ENCODE measurements around the gene SERPINF2.
"Not testable (repeated sequence)": the region's sequence is repeated elsewhere in the genome, so short reads cannot be mapped to it uniquely, and the experiment has no call there.

SERPINF2 gene

GRCh38 chr17:1735418-1735817 lies 7.3 kb upstream of the SERPINF2 start:
- DNase-seq (ENCODE audit: low read depth) = no peak

DNA sequence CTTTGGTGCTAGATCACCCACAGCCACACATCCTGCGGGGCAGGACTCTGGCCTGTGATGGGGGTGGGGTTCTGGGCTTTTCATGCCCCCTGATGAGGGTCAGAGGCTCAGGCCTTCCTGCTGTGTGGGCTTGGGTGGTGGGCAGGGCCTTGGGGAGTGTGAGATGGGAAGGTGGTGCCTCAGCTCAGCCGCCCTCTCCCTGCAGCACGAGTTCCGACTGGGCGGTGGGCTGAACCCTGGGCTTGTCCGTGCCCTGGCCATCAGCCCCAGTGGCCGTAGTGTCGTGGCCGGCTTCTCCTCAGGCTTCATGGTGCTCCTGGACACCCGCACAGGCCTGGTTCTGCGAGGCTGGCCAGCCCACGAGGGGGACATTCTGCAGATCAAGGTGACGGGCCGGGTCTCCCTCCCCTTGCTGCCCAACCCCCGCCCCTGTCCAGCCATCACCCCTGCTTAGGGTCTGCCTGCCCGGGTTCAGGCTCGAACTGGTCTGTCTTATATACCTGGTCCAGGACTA lies 6.8 kb upstream of the SERPINF2 start:
- no peak for DNase-seq (ENCODE audit: low read depth)

DNA sequence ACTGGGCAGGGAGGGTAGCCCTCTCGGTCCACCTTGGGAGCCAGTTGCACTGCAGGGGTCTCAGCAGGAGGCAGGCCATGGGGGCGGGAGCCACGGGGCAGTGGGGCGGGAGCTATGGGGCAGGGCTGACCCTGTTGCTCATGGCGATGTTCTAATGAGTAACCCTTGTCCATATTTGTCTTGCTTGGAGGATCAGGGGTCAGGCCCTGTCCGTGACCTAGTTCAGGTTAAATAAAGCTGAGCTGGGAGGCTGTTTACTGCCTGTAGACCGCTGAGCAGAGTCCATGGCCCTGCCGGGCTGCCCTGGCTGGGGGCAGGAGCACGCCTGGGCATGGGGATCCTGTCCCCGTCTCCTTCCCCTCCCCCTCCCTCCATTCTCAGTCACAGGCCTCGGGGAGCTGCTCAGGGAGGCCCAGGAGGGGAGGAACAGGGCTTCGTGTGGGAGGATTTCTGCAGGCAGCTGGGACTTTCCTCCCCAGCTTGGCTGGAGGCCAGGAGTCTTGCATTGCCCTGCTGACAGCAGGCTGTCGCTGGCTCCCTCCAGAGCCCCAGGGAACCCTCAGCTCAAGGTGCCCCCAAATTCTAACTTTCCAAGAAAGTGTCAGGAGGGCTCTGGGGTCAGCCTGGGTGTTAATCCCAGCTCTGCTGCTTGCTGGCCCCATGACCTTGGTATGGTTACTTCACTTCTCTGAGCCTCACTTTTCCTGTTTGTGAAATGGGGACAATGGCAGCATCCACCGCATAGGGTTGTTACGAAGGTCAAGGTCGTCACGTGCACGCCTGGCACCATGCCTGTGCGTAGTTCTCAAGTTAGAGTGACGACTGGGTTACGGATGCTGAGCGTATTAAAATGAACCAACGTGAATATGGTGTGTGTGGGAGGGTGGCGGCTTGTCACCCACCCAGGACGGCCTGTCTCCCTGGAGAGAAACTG lies 6.1 kb upstream of the SERPINF2 start:
- DNase-seq (ENCODE audit: low read depth) = no peak

DNA sequence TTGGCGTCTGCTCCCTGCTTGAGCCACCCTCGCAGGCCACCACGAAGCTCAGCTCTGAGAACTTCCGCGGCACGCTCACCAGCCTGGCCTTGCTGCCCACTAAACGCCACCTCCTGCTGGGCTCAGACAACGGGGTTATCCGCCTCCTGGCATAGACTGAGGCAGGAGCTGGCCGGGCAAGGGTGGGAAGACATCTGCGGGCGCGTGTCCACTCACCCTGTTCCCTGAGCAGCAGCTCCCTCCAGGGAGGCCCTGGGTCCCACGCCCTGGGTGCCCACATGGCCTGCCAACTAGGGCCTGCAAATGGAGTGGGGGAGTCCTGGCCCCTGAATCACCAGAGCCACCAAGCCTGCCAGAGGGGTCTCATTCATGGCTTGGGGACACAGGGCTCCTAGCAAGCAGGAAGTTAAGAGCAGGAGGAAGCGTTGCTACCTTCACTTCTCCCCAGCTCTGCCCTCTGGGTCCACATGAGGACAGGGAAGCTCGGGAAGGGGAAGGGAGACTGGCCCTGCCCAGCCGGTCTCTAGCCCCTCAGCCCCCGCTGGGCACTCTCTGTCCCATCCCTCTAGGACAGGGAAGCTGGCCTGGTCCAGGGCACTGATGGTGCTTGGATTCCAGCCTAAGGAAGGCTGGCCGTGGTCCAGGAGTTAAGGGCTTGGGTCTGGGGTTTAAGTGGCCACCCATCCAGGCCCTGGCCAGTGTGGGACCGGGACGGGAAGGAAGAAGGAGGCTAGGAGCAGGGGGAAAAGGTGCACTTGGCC lies 5.0 kb upstream of the SERPINF2 start:
- DNase-seq (ENCODE audit: low read depth) = no peak

- not testable (repeated sequence) for DNase-seq (ENCODE audit: low read depth)
Observed at GRCh38 chr17:1741899-1742298, 772 bp upstream of the SERPINF2 start.

- DNase-seq (ENCODE audit: low read depth) = no peak
Observed at GRCh38 chr17:1743088-1743439, 393 bp downstream of the SERPINF2 start.

GRCh38 chr17:1744551-1745512 lies 2.2 kb downstream of the SERPINF2 start:
- DNase-seq (ENCODE audit: low read depth) = no peak

DNA sequence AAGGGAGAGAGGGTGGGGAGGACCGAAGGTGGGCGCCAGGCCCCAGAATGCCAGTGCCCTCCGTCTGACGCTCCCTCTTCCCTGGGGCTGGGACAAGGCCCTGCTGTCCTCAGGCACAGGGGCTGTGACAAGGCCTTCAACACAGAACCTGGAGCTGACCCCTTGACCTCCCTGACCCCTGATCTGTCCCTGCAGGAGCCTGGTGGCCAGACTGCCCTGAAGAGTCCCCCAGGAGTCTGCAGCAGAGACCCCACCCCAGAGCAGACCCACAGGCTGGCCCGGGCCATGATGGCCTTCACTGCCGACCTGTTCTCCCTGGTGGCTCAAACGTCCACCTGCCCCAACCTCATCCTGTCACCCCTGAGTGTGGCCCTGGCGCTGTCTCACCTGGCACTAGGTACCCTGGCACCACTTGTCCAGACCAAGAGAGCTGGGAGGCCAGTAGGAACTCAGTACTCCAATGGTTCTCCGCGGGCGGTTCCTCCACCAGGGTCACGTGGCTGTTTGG lies 2.9 kb downstream of the SERPINF2 start:
- DNase-seq (ENCODE audit: low read depth) = no peak

DNA sequence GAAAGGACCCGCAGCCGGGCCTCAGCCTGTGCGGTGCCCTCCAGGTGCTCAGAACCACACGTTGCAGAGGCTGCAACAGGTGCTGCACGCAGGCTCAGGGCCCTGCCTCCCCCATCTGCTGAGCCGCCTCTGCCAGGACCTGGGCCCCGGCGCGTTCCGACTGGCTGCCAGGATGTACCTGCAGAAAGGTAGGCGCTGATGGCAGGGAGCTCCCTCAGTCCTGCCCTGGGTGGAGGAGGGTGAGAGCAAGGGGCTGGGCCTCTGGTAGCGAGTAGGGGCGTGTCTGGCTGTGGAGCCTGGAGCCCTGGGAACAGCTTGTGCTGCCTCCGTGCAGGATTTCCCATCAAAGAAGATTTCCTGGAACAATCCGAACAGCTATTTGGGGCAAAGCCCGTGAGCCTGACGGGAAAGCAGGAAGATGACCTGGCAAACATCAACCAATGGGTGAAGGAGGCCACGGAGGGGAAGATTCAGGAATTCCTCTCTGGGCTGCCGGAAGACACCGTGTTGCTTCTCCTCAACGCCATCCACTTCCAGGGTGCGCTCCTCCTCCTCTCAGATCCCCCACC lies 4.4 kb downstream of the SERPINF2 start:
- no peak for DNase-seq (ENCODE audit: low read depth)

DNA sequence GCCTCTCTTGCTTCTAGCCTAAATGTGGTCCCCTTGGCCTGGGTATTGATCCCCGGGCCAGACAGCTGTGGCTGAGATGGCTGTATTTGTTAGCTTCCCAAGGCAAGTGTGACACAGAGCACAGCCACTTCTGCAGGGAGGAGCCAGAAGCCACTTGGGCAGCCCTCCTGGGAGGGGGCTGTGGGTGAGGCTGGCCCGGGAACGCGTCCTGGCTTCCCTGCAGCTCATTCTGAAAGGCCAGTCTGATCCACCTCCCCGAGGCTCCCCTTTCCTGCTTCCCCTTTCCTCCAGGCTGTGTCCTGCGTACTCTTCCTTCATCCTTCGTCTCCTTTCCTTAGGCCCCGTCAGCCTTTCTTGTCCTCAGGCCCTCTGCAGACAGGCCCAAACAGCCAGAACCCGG lies 8.0 kb downstream of the SERPINF2 start:
- no peak for DNase-seq (ENCODE audit: low read depth)

GRCh38 chr17:1752425-1753262 lies 10.0 kb downstream of the SERPINF2 start:
- DNase-seq (ENCODE audit: low read depth) = no peak

- no peak for DNase-seq (ENCODE audit: low read depth)
Observed at GRCh38 chr17:1753767-1754429, 11.2 kb downstream of the SERPINF2 start.

DNA sequence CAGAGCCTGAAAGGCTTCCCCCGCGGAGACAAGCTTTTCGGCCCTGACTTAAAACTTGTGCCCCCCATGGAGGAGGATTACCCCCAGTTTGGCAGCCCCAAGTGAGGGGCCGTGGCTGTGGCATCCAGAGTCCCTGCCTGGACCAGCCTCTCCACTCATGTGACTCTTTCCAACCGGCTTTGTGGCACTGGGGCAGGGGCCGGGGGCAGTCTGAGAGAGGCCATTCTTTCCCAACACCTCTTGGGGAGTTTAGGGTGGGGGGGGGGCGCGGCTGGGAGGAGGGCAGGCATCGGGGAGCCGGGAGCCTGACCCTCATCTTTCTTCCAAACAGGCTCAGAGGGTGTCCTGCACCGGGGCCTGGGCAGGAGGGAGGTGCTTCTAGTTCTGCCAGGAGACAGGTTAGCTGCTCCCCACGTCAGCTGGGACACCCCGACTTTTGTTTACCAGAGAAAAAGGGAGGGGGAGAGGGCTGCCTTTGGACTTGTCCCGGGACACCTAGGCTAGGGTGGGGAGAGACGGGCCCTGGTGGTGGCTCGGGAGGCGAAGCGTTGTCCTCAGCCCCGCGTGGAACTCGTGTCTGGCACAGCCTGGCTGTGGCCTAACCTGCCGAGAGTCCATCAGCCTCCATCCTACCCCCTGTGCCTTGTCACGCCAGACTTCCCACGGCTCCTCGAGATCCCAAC lies 11.9 kb downstream of the SERPINF2 start:
- DNase-seq (ENCODE audit: low read depth) = no peak

GRCh38 chr17:1755252-1755826 lies 12.7 kb downstream of the SERPINF2 start:
- no peak for DNase-seq (ENCODE audit: low read depth)

- no peak for DNase-seq (ENCODE audit: low read depth)
Observed at GRCh38 chr17:1755827-1756262, 13.2 kb downstream of the SERPINF2 start.

- DNase-seq (ENCODE audit: low read depth) = no peak
Observed at GRCh38 chr17:1758807-1759206, 16.1 kb downstream of the SERPINF2 start.

DNA sequence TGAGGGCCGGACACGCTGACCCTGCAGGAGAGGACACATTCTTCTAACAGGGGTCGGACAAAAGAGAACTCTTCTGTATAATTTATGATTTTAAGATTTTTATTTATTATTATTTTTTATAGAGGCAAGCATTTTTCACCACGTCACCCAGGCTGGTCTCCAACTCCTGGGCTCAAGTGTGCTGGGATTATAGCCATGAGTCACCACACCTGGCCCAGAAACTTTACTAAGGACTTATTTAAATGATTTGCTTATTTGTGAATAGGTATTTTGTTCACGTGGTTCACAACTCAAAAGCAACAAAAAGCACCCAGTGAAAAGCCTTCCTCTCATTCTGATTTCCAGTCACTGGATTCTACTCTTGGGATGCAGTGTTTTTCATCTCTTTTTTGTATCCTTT lies 16.9 kb downstream of the SERPINF2 start:
- no peak for DNase-seq (ENCODE audit: low read depth)

DNA sequence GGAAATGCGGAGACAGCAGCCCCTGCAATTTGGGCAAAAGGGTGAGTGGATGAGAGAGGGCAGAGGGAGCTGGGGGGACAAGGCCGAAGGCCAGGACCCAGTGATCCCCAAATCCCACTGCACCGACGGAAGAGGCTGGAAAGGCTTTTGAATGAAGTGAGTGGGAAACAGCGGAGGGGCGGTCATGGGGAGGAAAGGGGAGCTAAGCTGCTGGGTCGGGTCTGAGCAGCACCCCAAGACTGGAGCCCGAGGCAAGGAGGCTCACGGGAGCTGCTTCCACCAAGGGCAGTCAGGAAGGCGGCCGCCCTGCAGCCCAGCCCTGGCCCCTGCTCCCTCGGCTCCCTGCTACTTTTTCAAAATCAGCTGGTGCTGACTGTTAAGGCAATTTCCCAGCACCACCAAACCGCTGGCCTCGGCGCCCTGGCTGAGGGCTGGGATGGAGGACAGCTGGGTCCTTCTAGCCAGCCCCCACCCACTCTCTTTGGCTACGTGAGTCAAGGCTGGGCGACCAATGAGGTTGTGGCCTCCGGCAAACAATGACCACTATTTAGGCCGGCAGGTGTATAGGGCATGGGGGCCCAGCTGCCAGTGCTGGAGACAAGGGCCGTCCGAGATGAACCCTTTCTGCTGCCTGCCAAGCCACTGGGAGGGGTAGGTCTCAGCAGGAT lies 19.7 kb downstream of the SERPINF2 start:
- DNase-seq (ENCODE audit: low read depth) = no peak
